NCI-H1694 (cell line): ENCODE measurements around the gene ZNF839.

ENCODE experiments used
- DNase-seq: peaks from one replicate; lab custom pipeline; 2025; lab: John Stamatoyannopoulos, UW

Gene ZNF839

DNA sequence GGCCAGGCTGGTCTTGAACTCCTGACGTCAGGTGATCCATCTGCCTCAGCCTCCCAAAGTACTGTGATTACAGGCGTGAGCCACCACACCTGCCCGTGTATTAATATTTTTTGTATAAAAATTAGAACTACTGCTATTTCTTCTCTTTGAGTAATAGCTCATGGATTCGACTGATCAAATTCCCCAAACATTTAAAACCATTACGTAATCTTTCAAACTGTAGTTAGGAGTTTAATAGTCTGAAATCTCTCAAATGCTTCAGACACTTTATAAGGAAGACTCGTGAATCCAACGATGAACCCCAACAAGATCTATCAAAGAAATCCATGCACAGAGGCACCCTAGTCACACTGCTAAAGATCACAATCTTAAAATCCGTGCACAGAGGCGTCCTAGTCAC, 59.3 kb downstream of the ZNF839 start:
- no peak for DNase-seq

DNA sequence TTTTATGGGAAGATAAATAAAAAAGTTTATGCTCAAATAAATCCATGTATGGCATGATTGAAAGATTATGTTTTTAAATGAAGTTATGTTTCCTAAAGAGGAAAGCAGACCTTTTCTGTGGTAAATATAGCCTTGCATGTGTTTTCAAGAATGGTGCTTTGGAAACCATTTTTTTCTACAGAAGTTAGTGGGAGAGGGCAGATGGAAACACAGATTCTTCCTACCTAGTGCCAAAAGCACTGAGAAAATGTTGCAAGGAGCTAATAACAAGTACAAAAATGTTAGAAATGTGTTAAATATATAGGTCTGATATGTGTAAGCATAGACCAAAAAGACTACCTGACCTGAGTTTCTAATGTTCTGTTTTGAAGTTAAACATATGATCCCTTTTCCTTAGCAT, 67.5 kb downstream of the ZNF839 start:
- DNase-seq, result no peak

- DNase-seq, result no peak
These were observed 69.7 kb downstream of the ZNF839 start for GRCh38 chr14:102389246-102389645.

DNA sequence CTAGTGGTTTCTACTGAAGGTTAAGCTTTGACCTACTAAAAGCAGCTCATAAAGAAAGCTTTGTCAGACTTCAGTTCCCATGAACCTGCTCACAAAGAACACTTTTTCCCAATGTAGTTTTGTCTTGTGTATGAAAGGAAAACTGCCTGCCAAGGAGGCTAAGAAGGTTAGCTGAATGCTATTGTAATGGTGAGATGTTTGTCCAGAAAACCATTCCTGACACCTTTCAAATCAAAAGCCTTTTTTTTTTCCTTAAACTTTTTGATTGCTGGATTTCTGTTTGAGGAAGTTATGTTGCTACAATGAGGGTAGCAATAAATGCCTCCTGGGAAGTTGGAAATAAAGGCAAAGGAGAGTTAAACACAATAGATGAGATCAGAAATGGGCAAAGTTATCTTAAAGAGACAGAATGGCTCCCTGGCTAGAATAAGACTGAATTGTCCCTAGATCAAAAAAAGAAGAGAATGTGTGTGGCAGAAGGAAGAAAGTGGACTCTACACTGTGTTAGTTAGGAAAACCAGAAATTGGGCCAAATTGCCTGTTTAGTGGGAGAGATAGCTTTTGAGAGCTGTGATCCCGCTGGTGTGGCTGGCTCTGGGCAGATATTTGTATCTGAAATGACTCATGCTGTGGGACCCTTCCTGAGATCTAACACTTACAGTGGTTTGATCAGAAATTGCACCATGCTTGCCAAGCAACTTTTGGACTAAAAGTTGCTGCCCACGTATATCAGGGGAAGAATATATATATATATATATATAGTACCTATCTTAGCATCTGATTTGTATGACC, 70.7 kb downstream of the ZNF839 start:
- DNase-seq, result no peak
